K562 (cell line): ENCODE results near the gene DTX4. TPM values are rescaled to one million over a fixed set of nuclear protein-coding genes. Genes with fewer than 3 reads are reported as not detected.

Source experiments
- CBX3 ChIP-seq, 2 experiments: IDR thresholded peaks; 1 replicate in 1 of 2; 2 replicates in 1 of 2; pipeline ENCODE4 v1.6.1; 2012; ENCODE audit warnings: inconsistent platforms in 2 of 2, low read length in 2 of 2, borderline replicate concordance in 1 of 2, control low read depth in 1 of 2
- CUX1 ChIP-seq: fragments of 200-800 bp; sonication (Bioruptor generic); IDR thresholded peaks from 2 replicates; pipeline ENCODE4 v1.6.1; 2016; ENCODE audit warnings: missing genetic modification characterization, missing compliant biosample characterization
- DDX20 ChIP-seq: fragments of 450-650 bp; IDR thresholded peaks from 2 replicates; pipeline ENCODE4 v1.6.1; 2016; ENCODE audit warnings: missing genetic modification characterization, low read depth, mild to moderate bottlenecking, missing compliant biosample characterization, moderate library complexity
- EHMT2 ChIP-seq: fragments of 450-650 bp; IDR thresholded peaks from 2 replicates; pipeline ENCODE4 v1.6.1; 2018; ENCODE audit warnings: antibody characterized with exemption
- MLLT1 ChIP-seq, 2 experiments: fragments of 450-650 bp; IDR thresholded peaks; 2 replicates each; pipeline ENCODE4 v1.6.1; 2016
- PHF8 ChIP-seq: fragments of 200-600 bp; sonication (generic); IDR thresholded peaks from 2 replicates; pipeline ENCODE4 v1.6.1; 2012; ENCODE audit warnings: mixed run types, mild to moderate bottlenecking, inconsistent platforms, low read length, moderate library complexity, borderline replicate concordance
- PRDM10 ChIP-seq: fragments of 450-650 bp; IDR thresholded peaks from 2 replicates; pipeline ENCODE4 v1.6.1; 2018; ENCODE audit not compliant: partially characterized antibody
- RBBP5 ChIP-seq: fragments of 200-600 bp; sonication (generic); IDR thresholded peaks from 2 replicates; pipeline ENCODE4 v1.6.1; 2012; ENCODE audit warnings: borderline replicate concordance, mild to moderate bottlenecking, low read length, control low read depth, inconsistent platforms; ENCODE audit not compliant: insufficient read depth, poor library complexity, severe bottlenecking
- RBM34 ChIP-seq: fragments of 200-400 bp; formaldehyde crosslinking; IDR thresholded peaks from 2 replicates; pipeline ENCODE4 v1.6.1; 2018; ENCODE audit warnings: low read length, borderline replicate concordance; ENCODE audit not compliant: insufficient read depth
- polyA plus RNA-seq, 8 experiments: library from polyadenylated mRNA; depleted of rRNA in 4 of 8; stranded (reverse) in 5 of 8; unstranded in 3 of 8; fragments of >200 nt; fragmentation: Nextera tagmentation in 2 of 8; fragmentation: Illumina TruSeq in 1 of 8; extraction: Ambion mirVana in 2 of 8; extraction: Trizol in 1 of 8; gene quantifications; 2 replicates each; pipeline versions ENCODE4 v1.2.1 to v1.2.3, GENCODE V29; 2011 to 2014; ENCODE audit warnings: inconsistent platforms in 1 of 8, missing spikeins in 1 of 8
- total RNA-seq, 7 experiments: library from RNA; depleted of rRNA in 6 of 7; stranded (reverse); fragments of >200 nt in 6 of 7; fragmentation: Illumina TruSeq in 2 of 7; extraction: Trizol in 2 of 7; gene quantifications; 2 replicates each; pipeline versions ENCODE4 v1.2.1 to v1.2.3, GENCODE V29; 2011 to 2021; ENCODE audit warnings: low replicate concordance in 1 of 7

The DTX4 gene
- total and polyA plus RNA-seq, 9 of the 15 experiments (the other 6 are each of a cell fraction or from before 2014, with no cell fraction given), result 0.03 to 0.47 (median 0.04) TPM; not detected in 4

GRCh38 chr11:59144579-59145345, 27.2 kb upstream of the DTX4 start (continued):
- TF ChIP-seq CUX1 (CRISPR knock-in tag) (no peak), MLLT1 (IDR thresholded peaks at IDR 0.05) (peak in 1 of 2 experiments; percentile 48; a peak in 1 of 4 replicates), PRDM10 (peak; percentile 24), RBM34 (no peak), RBBP5 (peak; percentile 50), DDX20 (no peak), CBX3 (IDR thresholded peaks at IDR 0.05; ENCODE audit: borderline replicate concordance in 1 of 2, low read length in 2 of 2) (peak in 1 of 2 experiments; percentile 96; a peak in 2 of 3 replicates), PHF8 (peak; percentile 25; the same call in 1 of the 2 replicates), EHMT2 (peak; percentile 23; the same call in 1 of the 2 replicates)
